ENCODE results near the gene LRRC25.

GRCh38 chr19:18420930-18421329 lies 23.5 kb upstream of the LRRC25 start:
- no peak for TF ChIP-seq EP300 (IDR thresholded peaks at IDR 0.05; ENCODE audit: borderline replicate concordance)
- TF ChIP-seq TEAD4 (IDR thresholded peaks at IDR 0.05): no peak
- no peak for TF ChIP-seq TAF1 (IDR thresholded peaks at IDR 0.05; ENCODE audit: low read depth)
- TF ChIP-seq YY1 (IDR thresholded peaks at IDR 0.05; ENCODE audit: low read depth): no peak
- TF ChIP-seq RAD21 (IDR thresholded peaks at IDR 0.05; ENCODE audit: low read depth): no peak
- TF ChIP-seq ZBTB7A (IDR thresholded peaks at IDR 0.05; ENCODE audit: low read depth): no peak
- TF ChIP-seq MAX (IDR thresholded peaks at IDR 0.05): no peak
- TF ChIP-seq TCF12 (IDR thresholded peaks at IDR 0.05; ENCODE audit: low read depth): no peak

Data from Ishikawa (cell line).